Endothelial cell of hepatic sinusoid (primary cell): ENCODE data around the gene CCL15.
"Not testable (repeated sequence)": the region's sequence is repeated elsewhere in the genome, so short reads cannot be mapped to it uniquely, and the experiment has no call there.

Experiments used
- in situ Hi-C: cut with HindIII; loops from 2 replicates; pipeline ENCODE4 v1.10.0; 2017; ENCODE audit warnings: low sequenced_read_pairs

Gene CCL15, protein sequence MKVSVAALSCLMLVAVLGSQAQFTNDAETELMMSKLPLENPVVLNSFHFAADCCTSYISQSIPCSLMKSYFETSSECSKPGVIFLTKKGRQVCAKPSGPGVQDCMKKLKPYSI

DNA sequence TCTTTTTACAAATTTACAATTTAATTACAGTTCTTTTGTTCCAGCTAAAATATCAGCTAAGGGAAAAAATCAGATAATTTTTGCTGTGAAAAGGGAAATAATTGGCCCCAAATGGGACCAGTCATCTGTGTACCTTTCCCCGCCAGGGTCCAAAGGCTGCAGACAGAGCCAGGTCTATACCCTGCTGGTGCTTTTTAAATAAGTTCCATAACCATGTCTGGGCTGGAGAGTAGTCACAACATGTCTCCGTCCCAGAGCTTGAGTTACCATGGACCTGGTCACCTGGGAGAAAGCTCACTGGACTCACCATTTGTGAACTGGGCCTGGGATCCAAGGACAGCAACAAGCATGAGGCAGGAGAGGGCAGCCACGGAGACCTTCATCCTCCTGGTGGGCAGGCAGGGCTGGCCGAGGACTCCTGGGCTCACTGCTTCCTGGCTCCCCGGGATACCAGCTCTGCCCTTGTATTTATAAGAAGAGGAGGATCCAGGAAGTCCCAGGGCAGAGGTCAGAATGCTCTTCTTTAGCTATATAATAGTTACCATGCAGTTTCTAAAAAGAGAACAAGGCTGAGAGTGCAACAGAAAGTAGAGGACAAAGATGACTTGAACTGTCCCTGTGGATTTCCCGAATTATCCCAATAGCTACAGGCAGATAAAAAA lies at the start of gene CCL15:
CCL15 (minus strand) TSS at position 444 of the 662 bp plus-strand sequence; CDS start at position 383, 61 bp downstream.
- in situ Hi-C loops: no loop called here

DNA sequence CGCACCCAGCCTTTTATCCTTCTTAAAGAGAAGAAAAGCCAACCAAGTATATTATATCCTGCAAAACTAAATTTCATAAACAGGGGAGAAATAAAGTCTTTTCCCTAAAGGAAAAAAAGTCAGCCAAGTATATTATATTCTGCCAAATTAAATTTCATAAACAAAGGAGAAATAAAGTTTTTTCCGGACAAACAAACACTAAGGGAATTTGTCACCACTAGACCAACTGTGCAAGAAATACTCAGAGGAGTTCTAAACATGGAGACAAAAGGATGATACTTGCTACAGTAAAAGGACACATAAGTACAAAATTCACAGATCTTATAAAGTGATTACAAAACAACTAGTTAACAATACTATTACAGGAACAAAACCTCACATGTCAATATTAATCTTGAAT lies 48.3 kb upstream of the CCL15 start:
- in situ Hi-C loops: no loop called here

DNA sequence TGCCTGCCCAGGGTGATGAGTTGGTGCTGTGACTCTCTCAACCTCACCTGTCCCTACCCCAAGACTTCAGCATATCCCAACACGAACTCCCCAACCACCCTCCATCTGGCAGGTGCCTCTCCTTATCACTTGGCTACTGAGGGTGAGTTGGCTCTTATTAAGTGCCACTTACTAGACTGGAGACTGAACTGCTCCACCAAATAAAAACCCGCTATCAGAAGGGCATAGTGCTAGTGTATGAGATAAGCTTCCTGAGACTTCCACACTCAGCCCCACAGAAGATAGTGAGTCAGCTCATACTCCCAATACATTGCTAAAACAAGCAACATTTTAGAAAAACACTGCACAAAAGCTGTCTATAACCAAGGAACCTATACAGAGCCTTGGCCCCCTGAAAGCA lies 46.7 kb upstream of the CCL15 start:
- in situ Hi-C loops: no loop called here

- in situ Hi-C loops: no loop called here
These were observed 34.9 kb upstream of the CCL15 start for GRCh38 chr17:36036235-36036634.

DNA sequence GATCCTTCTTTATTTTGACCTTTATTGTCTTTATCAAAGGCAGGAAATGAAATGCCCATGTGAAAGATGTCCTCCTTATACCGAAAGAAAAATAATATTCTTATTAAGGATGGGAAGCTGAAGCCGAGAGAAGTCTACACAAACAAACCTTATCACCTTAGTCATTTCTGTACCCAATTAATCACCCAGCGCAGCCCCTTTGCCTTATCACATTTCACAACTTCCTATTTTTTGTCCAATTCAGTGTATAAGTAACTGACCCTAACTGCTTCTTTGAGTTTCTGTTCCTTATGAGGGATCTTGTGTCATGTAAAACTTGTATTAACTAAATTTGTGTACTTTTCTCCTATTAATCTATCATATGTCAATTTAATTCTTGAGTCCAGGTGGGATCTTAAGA lies 32.8 kb upstream of the CCL15 start:
- in situ Hi-C loops: no loop called here

DNA sequence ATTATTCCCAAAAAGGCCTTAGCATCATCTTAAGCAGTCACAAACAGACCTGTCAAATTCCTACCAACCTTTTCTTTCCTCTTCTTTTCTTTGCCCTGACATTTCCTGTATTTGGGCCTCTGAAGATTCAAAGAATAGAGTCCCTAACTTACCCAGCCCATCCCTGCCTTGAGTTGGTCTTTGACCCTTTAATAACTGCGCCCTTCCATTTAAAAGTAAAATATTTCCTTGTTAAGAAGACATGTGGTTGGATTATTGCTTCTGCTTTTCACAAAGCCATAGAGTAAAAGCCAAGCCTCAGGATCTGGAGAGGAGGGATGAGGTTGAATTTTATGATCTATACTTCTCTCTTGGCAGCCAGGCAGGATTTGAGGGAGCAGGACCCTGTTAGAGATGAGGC lies 29.6 kb upstream of the CCL15 start:
- in situ Hi-C loops: no loop called here

DNA sequence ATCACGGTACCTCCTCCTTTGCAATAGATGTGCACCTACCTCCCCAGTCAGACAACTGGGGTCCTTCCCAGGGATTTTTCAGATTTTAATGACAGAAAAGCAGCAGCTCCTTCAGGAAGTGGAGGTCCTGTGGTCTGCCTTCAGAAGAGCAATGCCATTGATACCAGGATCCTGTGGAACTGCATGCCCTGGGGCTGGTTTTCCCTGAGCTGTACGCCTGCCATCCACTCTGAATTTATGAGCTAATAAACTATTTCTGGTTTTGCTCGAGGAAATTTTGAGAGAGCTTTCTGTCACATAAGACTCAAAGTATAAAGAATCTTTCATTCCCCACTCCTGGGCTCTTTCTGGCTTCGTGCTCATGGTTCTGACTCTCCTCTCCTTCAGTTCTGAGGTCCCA lies 26.4 kb upstream of the CCL15 start:
- in situ Hi-C loops: no loop called here

GRCh38 chr17:36024106-36024869 lies 22.9 kb upstream of the CCL15 start:
- in situ Hi-C loops: no loop called here

DNA sequence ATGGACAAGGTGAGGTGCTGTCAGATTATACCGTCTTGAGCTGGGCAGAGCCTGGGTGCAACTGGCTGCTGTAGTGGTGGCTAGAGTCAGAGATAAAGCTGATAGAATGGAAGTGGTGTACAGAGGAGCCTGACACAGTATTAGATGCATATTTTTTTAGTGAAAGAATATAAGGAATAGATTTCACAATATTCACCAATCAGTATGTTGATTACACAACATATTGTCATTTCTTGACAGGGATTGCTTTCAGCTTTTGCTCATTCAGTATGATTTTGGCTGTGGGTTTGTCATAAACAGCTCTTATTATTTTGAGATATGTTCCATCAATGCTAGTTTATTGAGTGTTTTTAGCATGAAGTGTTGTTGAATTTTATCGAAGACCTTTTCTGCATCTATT lies 18.1 kb upstream of the CCL15 start:
- in situ Hi-C loops: no loop called here

GRCh38 chr17:36017799-36018198 lies 16.4 kb upstream of the CCL15 start, which contains the start of gene CCL23:
CCL23 (minus strand) TSS chr17:36017972; CDS start chr17:36017897, 75 bp downstream.
- in situ Hi-C loops: no loop called here

DNA sequence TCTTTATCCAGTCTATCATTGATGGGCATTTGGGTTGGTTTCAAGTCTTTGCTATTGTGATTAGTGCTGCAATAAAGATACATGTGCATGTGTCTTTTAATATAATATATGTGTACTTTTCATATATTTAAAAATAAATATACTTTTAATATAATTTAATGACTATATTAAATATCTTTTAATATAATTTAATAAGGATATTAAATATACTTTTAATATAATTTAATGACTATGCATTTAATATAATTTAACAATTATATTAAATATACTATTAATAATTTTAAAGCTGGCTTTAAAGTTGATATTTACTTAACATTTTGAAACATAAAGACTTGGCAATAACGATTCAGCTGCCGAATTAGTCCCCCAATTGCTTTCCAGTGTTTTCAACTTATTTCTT lies 15.2 kb upstream of the CCL15 start:
- in situ Hi-C loops: no loop called here

- in situ Hi-C loops: not testable (repeated sequence)
These were observed 14.5 kb upstream of the CCL15 start for GRCh38 chr17:36015895-36016294.

GRCh38 chr17:36014946-36015345 lies 13.6 kb upstream of the CCL15 start:
- in situ Hi-C loops: no loop called here

- in situ Hi-C loops: no loop called here
These were observed 9.8 kb upstream of the CCL15 start for GRCh38 chr17:36011201-36011600.

GRCh38 chr17:36008998-36009665 lies 7.8 kb upstream of the CCL15 start:
- in situ Hi-C loops: no loop called here

- in situ Hi-C loops: no loop called here
These were observed 3.3 kb upstream of the CCL15 start for GRCh38 chr17:36004594-36005108.

DNA sequence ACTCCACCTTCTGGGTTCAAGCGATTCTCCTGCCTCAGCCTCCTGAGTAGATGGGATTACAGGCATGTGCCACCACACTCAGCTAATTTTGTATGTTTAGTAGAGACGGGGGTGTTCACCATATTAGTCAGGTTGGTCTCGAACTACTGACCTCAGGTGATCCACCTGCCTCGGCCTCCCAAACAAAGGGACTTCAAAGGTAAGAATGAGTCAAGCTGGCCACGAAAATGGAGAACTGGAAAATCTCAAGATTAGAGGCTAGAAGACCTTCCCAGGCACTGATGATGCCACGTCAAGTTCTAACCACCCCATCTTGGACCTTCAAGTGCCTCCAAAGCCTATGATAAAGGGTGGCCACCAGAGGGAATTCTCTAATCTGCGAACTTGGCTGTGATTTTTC lies 1.3 kb upstream of the CCL15 start:
- in situ Hi-C loops: no loop called here

- in situ Hi-C loops: no loop called here
These were observed 680 bp upstream of the CCL15 start for GRCh38 chr17:36001862-36002603.

DNA sequence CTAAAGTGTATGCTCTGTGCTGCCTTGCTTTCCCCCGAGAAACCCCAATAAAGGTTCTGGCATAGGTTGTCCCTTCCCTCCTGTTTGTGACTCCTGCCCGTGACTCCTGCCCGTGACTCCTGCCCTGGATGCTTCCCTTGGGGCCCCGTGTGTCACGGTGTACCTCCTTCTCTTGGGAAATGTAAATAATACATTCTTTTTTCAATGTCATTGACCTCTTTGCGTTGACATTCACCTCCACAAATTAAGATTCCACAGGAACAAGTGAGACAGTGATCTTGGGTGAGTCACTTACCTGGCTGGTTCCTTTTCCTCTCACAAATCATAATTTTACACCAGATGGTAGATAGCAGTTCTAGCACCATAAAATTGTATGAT lies 632 bp downstream of the CCL15 start:
- in situ Hi-C loops: no loop called here

- in situ Hi-C loops: no loop called here
These were observed 2.6 kb downstream of the CCL15 start for GRCh38 chr17:35998756-35999155.
